ENCODE results near the gene FRMD4B. TPM values are rescaled to one million over a fixed set of nuclear protein-coding genes. Genes with fewer than 3 reads are reported as not detected.

The FRMD4B gene
- total and polyA plus RNA-seq, 4 donors = 40.9 to 66.7 (median 49.4) TPM

GRCh38 chr3:69210068-69210730 lies 175.7 kb downstream of the FRMD4B start:
- WGBS (ENCODE audit: insufficient coverage) = 100% methylated on average over 1 of the region's 5 CpGs
- H3K27ac ChIP-seq (ENCODE audit: low read depth, low read length) = no peak overlapping the region
- H3K9me3 ChIP-seq (ENCODE audit: control insufficient read depth, insufficient read depth, low read length) = no peaks in the 10 kb centered on the region

DNA sequence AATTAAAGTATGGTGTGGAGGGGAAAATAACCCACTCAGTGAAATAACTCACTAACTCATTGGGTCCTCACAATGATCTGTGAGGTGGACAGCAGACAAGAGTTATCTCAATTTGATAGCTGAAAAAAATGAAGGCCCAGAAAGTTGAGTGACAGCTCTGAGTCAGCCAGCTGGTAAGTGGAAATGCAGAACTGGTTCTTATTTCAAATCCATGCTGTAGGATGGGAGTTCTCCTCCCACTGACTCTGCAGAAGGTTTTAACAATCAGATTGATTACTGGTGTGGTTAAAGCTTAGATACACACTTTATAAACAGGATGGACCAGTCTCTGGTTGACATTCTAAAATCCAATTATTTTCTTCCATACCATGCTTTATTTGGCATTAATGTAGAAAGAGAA lies 176.5 kb downstream of the FRMD4B start:
- H3K9me3 ChIP-seq (ENCODE audit: control insufficient read depth, insufficient read depth, low read length) = no peaks in the 10 kb centered on the region

More at GRCh38 chr3:69210068-69210730, 175.7 kb downstream of the FRMD4B start:
- no peaks in the 10 kb centered on the region for H3K4me1 ChIP-seq (ENCODE audit: control insufficient read depth, insufficient read depth, low read length)
- H3K27me3 ChIP-seq (ENCODE audit: control insufficient read depth, insufficient read depth, low read length) = no peaks in the 10 kb centered on the region
- DNase-seq (ENCODE audit: low read depth in 4 of 6, low spot score in 6 of 6) = no peak
- H3K36me3 ChIP-seq (ENCODE audit: control insufficient read depth, insufficient read depth, low read length) = peaks cover 14% of the 10 kb centered on the region
- no peak overlapping the region for H3K4me3 ChIP-seq (ENCODE audit: low read depth, low read length)

DNA sequence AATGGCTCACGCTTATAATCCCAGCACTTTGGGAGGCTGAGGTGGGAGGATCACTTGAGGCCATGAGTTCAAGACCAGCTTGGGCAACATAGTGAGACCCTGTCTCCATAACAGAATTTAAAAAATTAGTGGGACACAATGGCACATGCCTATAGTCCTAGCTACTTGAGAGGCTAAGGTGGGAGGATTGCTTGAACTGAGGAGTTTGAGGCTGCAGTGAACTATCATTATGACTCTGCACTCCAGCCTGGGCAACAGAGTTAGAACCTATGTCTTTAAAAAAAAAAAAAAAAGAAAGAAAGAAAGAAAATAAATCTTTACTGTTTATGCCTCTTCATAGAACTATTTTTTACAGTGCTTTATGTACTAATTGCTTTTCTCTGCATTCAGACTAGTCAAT lies 178.9 kb downstream of the FRMD4B start:
- H3K27me3 ChIP-seq (ENCODE audit: control insufficient read depth, insufficient read depth, low read length) = no peaks in the 10 kb centered on the region
- no peaks in the 10 kb centered on the region for H3K4me1 ChIP-seq (ENCODE audit: control insufficient read depth, insufficient read depth, low read length)
- no peak overlapping the region for H3K4me3 ChIP-seq (ENCODE audit: low read depth, low read length)
- peaks cover 5% of the 10 kb centered on the region for H3K36me3 ChIP-seq (ENCODE audit: control insufficient read depth, insufficient read depth, low read length)
- WGBS (ENCODE audit: insufficient coverage) = 100% methylated on average over 1 of the region's 1 CpG
- H3K9me3 ChIP-seq (ENCODE audit: control insufficient read depth, insufficient read depth, low read length) = no peaks in the 10 kb centered on the region
- DNase-seq (ENCODE audit: low read depth in 4 of 6, low spot score in 6 of 6) = no peak
- no peak overlapping the region for H3K27ac ChIP-seq (ENCODE audit: low read depth, low read length)

More for the DNA sequence above, 176.5 kb downstream of the FRMD4B start:
- Histone ChIP-seq H3K4me1 (ENCODE audit: control insufficient read depth, insufficient read depth, low read length) (no peaks in the 10 kb centered on the region), H3K27me3 (ENCODE audit: control insufficient read depth, insufficient read depth, low read length) (no peaks in the 10 kb centered on the region), H3K36me3 (ENCODE audit: control insufficient read depth, insufficient read depth, low read length) (peaks cover 9% of the 10 kb centered on the region), H3K4me3 (ENCODE audit: low read depth, low read length) (no peak overlapping the region), H3K27ac (ENCODE audit: low read depth, low read length) (no peak overlapping the region)
- DNase-seq (ENCODE audit: low read depth in 4 of 6, low spot score in 6 of 6) = no peak

- DNase-seq (ENCODE audit: low read depth in 4 of 6, low spot score in 6 of 6) = no peak
- H3K27me3 ChIP-seq (ENCODE audit: control insufficient read depth, insufficient read depth, low read length) = no peaks in the 10 kb centered on the region
- no peak overlapping the region for H3K27ac ChIP-seq (ENCODE audit: low read depth, low read length)
- H3K9me3 ChIP-seq (ENCODE audit: control insufficient read depth, insufficient read depth, low read length) = no peaks in the 10 kb centered on the region
- no peak overlapping the region for H3K4me3 ChIP-seq (ENCODE audit: low read depth, low read length)
- peaks cover 5% of the 10 kb centered on the region for H3K36me3 ChIP-seq (ENCODE audit: control insufficient read depth, insufficient read depth, low read length)
- H3K4me1 ChIP-seq (ENCODE audit: control insufficient read depth, insufficient read depth, low read length) = no peaks in the 10 kb centered on the region
- WGBS (ENCODE audit: insufficient coverage) = no CpG with 5 or more reads among the region's 1 CpG
These were observed 180.5 kb downstream of the FRMD4B start for GRCh38 chr3:69205385-69205784.

- DNase-seq (ENCODE audit: low read depth in 4 of 6, low spot score in 6 of 6) = peak in 2 of 6 donors; percentile 61 to 67
- Histone ChIP-seq H3K27ac (ENCODE audit: low read depth, low read length) (no peak overlapping the region), H3K36me3 (ENCODE audit: control insufficient read depth, insufficient read depth, low read length) (peaks cover 5% of the 10 kb centered on the region), H3K4me1 (ENCODE audit: control insufficient read depth, insufficient read depth, low read length) (no peaks in the 10 kb centered on the region), H3K4me3 (ENCODE audit: low read depth, low read length) (no peak overlapping the region), H3K9me3 (ENCODE audit: control insufficient read depth, insufficient read depth, low read length) (no peaks in the 10 kb centered on the region), H3K27me3 (ENCODE audit: control insufficient read depth, insufficient read depth, low read length) (no peaks in the 10 kb centered on the region)
- 63% methylated on average over 3 of the region's 8 CpGs for WGBS (ENCODE audit: insufficient coverage)
These were observed 181.5 kb downstream of the FRMD4B start for GRCh38 chr3:69204315-69204957.

DNA sequence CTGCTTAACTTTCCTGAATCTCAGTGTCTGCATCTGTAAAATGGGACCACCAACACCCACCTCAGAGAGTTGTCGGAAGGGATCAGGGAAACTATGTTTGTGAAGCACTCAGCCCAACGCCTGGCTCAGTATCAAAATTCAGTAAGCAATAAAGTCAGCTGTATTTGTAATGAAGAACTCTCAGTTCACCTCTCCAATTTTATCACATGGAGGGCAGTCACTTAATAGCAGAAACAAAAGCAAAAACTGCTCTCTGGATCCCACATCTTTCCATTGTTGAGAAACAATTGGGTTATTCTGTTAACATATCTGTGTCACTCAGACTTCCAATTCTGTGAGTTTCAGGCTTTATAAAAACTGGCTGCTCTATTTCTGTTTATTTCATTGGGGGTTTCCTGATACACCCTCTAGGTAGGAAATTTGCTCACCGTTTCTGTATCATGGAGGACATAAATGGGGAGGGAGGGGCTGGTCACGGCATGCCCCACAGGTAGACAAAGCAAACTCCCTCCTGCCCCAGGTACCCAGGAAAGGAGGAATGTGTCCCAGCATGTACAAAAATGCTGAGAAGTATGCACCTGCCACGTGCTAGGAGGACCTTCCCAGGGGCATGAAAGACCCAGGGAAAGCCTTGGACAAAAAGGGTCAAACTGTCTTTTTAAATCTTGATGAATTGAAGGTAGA lies 182.1 kb downstream of the FRMD4B start:
- no peaks in the 10 kb centered on the region for H3K9me3 ChIP-seq (ENCODE audit: control insufficient read depth, insufficient read depth, low read length)
- H3K27ac ChIP-seq (ENCODE audit: low read depth, low read length) = no peak overlapping the region
- H3K4me3 ChIP-seq (ENCODE audit: low read depth, low read length) = no peak overlapping the region
- whole genome bisulfite sequencing (ENCODE audit: insufficient coverage) = 60% methylated on average over 1 of the region's 5 CpGs
- H3K36me3 ChIP-seq (ENCODE audit: control insufficient read depth, insufficient read depth, low read length) = peaks cover 5% of the 10 kb centered on the region
- H3K27me3 ChIP-seq (ENCODE audit: control insufficient read depth, insufficient read depth, low read length) = no peaks in the 10 kb centered on the region
- no peak for DNase-seq (ENCODE audit: low read depth in 4 of 6, low spot score in 6 of 6)
- no peaks in the 10 kb centered on the region for H3K4me1 ChIP-seq (ENCODE audit: control insufficient read depth, insufficient read depth, low read length)

- no peaks in the 10 kb centered on the region for H3K27me3 ChIP-seq (ENCODE audit: control insufficient read depth, insufficient read depth, low read length)
- no peak overlapping the region for H3K27ac ChIP-seq (ENCODE audit: low read depth, low read length)
- no peaks in the 10 kb centered on the region for H3K4me1 ChIP-seq (ENCODE audit: control insufficient read depth, insufficient read depth, low read length)
- DNase-seq (ENCODE audit: low read depth in 4 of 6, low spot score in 6 of 6) = no peak
- peaks cover 10% of the 10 kb centered on the region for H3K36me3 ChIP-seq (ENCODE audit: control insufficient read depth, insufficient read depth, low read length)
- H3K4me3 ChIP-seq (ENCODE audit: low read depth, low read length) = no peak overlapping the region
- 87% methylated on average over 8 of the region's 10 CpGs for WGBS (ENCODE audit: insufficient coverage)
- H3K9me3 ChIP-seq (ENCODE audit: control insufficient read depth, insufficient read depth, low read length) = no peaks in the 10 kb centered on the region
These were observed 184.2 kb downstream of the FRMD4B start for GRCh38 chr3:69201658-69202057.

- 63% methylated on average over 6 of the region's 10 CpGs for WGBS (ENCODE audit: insufficient coverage)
- Histone ChIP-seq H3K36me3 (ENCODE audit: control insufficient read depth, insufficient read depth, low read length) (peaks cover 10% of the 10 kb centered on the region), H3K9me3 (ENCODE audit: control insufficient read depth, insufficient read depth, low read length) (no peaks in the 10 kb centered on the region), H3K4me1 (ENCODE audit: control insufficient read depth, insufficient read depth, low read length) (no peaks in the 10 kb centered on the region), H3K27me3 (ENCODE audit: control insufficient read depth, insufficient read depth, low read length) (no peaks in the 10 kb centered on the region), H3K27ac (ENCODE audit: low read depth, low read length) (peak overlapping the region; percentile 61), H3K4me3 (ENCODE audit: low read depth, low read length) (peak overlapping the region; percentile 30)
- DNase-seq (ENCODE audit: low read depth in 4 of 6, low spot score in 6 of 6) = peak in 3 of 6 donors; percentile 12 to 40 (median 28)
These were observed 185.4 kb downstream of the FRMD4B start for GRCh38 chr3:69200384-69201068.

DNA sequence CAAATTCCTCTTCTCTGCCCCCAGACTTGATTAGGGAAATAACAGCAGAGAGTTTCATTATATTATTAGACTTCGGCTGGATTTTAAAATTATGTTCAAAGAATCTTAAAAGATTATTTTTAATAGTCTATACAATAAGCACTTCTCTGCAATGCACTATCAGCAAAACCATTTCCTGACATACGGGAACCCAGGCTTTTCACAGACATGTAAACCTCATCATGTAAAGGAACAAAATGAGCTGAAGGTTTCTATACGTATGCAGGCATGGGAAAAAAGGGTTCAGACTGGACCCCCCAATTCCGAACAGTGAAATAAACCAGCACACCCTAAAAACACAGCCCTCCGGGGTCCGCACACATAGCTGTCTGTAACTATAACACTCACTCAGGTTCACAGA lies 185.9 kb downstream of the FRMD4B start:
- H3K36me3 ChIP-seq (ENCODE audit: control insufficient read depth, insufficient read depth, low read length) = peaks cover 10% of the 10 kb centered on the region
- no peaks in the 10 kb centered on the region for H3K4me1 ChIP-seq (ENCODE audit: control insufficient read depth, insufficient read depth, low read length)
- no peak overlapping the region for H3K4me3 ChIP-seq (ENCODE audit: low read depth, low read length)
- no peaks in the 10 kb centered on the region for H3K27me3 ChIP-seq (ENCODE audit: control insufficient read depth, insufficient read depth, low read length)
- DNase-seq (ENCODE audit: low read depth in 4 of 6, low spot score in 6 of 6) = no peak
- no CpG with 5 or more reads among the region's 6 CpGs for WGBS (ENCODE audit: insufficient coverage)
- no peaks in the 10 kb centered on the region for H3K9me3 ChIP-seq (ENCODE audit: control insufficient read depth, insufficient read depth, low read length)
- H3K27ac ChIP-seq (ENCODE audit: low read depth, low read length) = peak overlapping the region; percentile 61

Data from spinal cord (tissue), 10 donors.